Vagina (tissue), 2 donors: ENCODE results near the gene IL6R.

ENCODE experiments used
- POLR2A ChIP-seq, 2 donors: fragments of 450-650 bp; IDR thresholded peaks; one replicate each; pipeline ENCODE4 v1.6.1; 2017; ENCODE audit warnings: antibody characterized with exemption in 2 of 2, mild to moderate bottlenecking in 2 of 2, moderate library complexity in 2 of 2
- TF ChIP-seq, protein P1 (sequence below), 3 experiments: fragments of 450-650 bp in 2 of 3; fragments of 200-600 bp in 1 of 3; sonication (generic) in 1 of 3; IDR thresholded peaks; one replicate each; pipeline ENCODE4 v1.5.1; 2017 to 2019; ENCODE audit warnings: antibody characterized with exemption in 3 of 3, mild to moderate bottlenecking in 2 of 3, moderate library complexity in 2 of 3

DNA sequence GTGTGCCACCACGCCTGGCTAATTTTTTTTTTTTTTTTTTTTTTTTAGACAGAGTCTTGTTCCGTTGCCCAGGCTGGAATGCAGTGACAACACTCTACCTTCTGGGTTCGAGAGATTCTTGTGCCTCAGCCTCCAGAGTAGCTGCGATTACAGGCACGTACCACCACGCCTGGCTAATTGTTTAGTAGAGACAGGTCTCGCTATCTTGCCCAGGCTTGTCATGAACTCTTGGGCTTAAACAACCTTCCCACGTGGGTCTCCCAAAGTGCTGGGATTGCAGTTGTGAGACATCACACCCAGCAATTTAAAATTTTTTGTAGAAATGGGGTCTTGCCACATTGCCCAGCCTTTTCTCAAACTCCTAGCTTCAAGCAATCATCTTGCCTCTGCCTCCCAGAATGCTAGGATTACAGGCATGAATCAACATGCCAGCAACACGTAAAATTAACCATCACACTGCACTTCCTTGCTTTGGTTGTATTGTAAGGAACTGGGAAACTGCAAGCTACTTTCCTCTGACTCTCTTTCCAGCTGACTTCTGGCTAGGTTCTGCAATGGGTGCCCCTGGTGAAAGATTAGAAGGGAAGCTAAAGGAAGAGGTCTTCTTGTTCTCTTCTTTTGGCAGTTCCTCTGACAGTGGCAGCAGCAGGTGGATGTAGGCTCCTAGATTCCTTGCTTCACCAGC lies 13.9 kb upstream of the IL6R start:
- no peak for TF ChIP-seq POLR2A (IDR thresholded peaks at IDR 0.05)
- TF ChIP-seq, protein P1, sequence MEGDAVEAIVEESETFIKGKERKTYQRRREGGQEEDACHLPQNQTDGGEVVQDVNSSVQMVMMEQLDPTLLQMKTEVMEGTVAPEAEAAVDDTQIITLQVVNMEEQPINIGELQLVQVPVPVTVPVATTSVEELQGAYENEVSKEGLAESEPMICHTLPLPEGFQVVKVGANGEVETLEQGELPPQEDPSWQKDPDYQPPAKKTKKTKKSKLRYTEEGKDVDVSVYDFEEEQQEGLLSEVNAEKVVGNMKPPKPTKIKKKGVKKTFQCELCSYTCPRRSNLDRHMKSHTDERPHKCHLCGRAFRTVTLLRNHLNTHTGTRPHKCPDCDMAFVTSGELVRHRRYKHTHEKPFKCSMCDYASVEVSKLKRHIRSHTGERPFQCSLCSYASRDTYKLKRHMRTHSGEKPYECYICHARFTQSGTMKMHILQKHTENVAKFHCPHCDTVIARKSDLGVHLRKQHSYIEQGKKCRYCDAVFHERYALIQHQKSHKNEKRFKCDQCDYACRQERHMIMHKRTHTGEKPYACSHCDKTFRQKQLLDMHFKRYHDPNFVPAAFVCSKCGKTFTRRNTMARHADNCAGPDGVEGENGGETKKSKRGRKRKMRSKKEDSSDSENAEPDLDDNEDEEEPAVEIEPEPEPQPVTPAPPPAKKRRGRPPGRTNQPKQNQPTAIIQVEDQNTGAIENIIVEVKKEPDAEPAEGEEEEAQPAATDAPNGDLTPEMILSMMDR (IDR thresholded peaks at IDR 0.05) = no peak
